K562 (cell line): ENCODE measurements around the gene RALB. TPM values are rescaled to one million over a fixed set of nuclear protein-coding genes. Genes with fewer than 3 reads are reported as not detected.

Experiments used
- ATAC-seq: fragments of 200-7000 bp; cut with Tn5 transposase; 3 replicates; pipeline ENCODE4 v1.9.1; 2020; ENCODE audit warnings: moderate library complexity
- BruUV-seq: library from RNA; stranded (reverse); fragments of 400-500 nt; replicated peaks from 2 replicates; lab custom pipeline; 2021; lab: Mats Ljungman, UMichigan
- CTCF ChIA-PET: fragments of 300-600 bp; formaldehyde crosslinking; extraction: SDS; loops from one replicate; lab custom pipeline; 2021; ENCODE audit warnings: low intra/inter-chr PET ratio; lab: Yijun Ruan, JAX
- POLR2A ChIA-PET: fragments of 300-600, 350-650 bp; sonication (Branson Sonifier 250); formaldehyde crosslinking; extraction: SDS; loops from one replicate; lab custom pipeline; 2021; ENCODE audit warnings: antibody characterized with exemption, inconsistent platforms; lab: Yijun Ruan, JAX
- DNase-seq, 4 experiments: peaks; one replicate each; pipeline versions ENCODE4 v3.0.0 to v3.0.0-alpha.2; 2011 to 2018; ENCODE audit warnings: low spot score in 3 of 4, mixed read lengths in 3 of 4; ENCODE audit errors: extremely low read depth in 1 of 4
- FAIRE-seq: peaks from 2 replicates; lab custom pipeline; 2011; peaks lifted over from hg19 to GRCh38; lab: Jason Lieb, UNC
- H2AFZ ChIP-seq: 2 replicates; pipeline ENCODE4 v1.6.0; 2011; ENCODE audit warnings: low read depth, low read length, control low read depth, inconsistent platforms
- H3K27ac ChIP-seq: fragments of 200-600 bp; 3 replicates; pipeline ENCODE4 v1.8.0; 2011; ENCODE audit warnings: low read depth, mild to moderate bottlenecking, control low read depth, inconsistent platforms, low read length, moderate library complexity, mixed read lengths; ENCODE audit errors: extremely low read depth
- H3K27me3 ChIP-seq, 2 experiments: fragments of 300-600 bp in 1 of 2; 2 replicates in 1 of 2; 3 replicates in 1 of 2; pipeline versions ENCODE4 v1.6.0 to v1.8.0; 2011; ENCODE audit warnings: inconsistent platforms in 2 of 2, low read length in 2 of 2, mild to moderate bottlenecking in 1 of 2, mixed read lengths in 1 of 2, moderate library complexity in 1 of 2; ENCODE audit not compliant: control insufficient read depth in 2 of 2, insufficient read depth in 2 of 2
- H3K36me3 ChIP-seq: fragments of 300-600 bp; 3 replicates; pipeline ENCODE4 v1.8.0; 2011; ENCODE audit warnings: mild to moderate bottlenecking, low read length, inconsistent platforms; ENCODE audit not compliant: control insufficient read depth, insufficient read depth
- H3K4me1 ChIP-seq, 2 experiments: fragments of 200-600 bp in 1 of 2; replicated peaks in 1 of 2; 2 replicates in 1 of 2; 3 replicates in 1 of 2; pipeline versions ENCODE4 v1.5.1 to v1.8.0; 2011; ENCODE audit warnings: inconsistent platforms in 2 of 2, low read length in 2 of 2, mild to moderate bottlenecking in 1 of 2, mixed read lengths in 1 of 2, moderate library complexity in 1 of 2; ENCODE audit not compliant: control insufficient read depth in 2 of 2, insufficient read depth in 2 of 2
- H3K4me2 ChIP-seq: 2 replicates; pipeline ENCODE4 v1.6.1; 2011; ENCODE audit warnings: low read length, control low read depth, inconsistent platforms, mixed read lengths; ENCODE audit not compliant: insufficient read depth
- H3K4me3 ChIP-seq: fragments of 200-600 bp; sonication (generic), shearing (Covaris generic); 2 replicates; pipeline ENCODE4 v1.5.1; 2016; ENCODE audit warnings: control low read depth, inconsistent platforms
- H3K79me2 ChIP-seq: fragments of 200-600 bp; 3 replicates; pipeline ENCODE4 v1.8.0; 2011; ENCODE audit warnings: low read length, inconsistent platforms; ENCODE audit not compliant: control insufficient read depth, insufficient read depth
- H3K9ac ChIP-seq, 2 experiments: 2 replicates each; pipeline versions ENCODE4 v1.6.0 to v1.6.1; 2011; ENCODE audit warnings: low read depth in 2 of 2, low read length in 2 of 2, control low read depth in 1 of 2, inconsistent platforms in 1 of 2, mild to moderate bottlenecking in 1 of 2, mixed read lengths in 1 of 2; ENCODE audit not compliant: insufficient read depth in 1 of 2
- H3K9me1 ChIP-seq: one replicate; pipeline ENCODE4 v1.6.0; 2011; ENCODE audit warnings: inconsistent platforms, mild to moderate bottlenecking, low read length, moderate library complexity; ENCODE audit not compliant: control insufficient read depth, insufficient read depth
- H3K9me3 ChIP-seq: replicated peaks from 2 replicates; pipeline ENCODE4 v1.5.1; 2011; ENCODE audit warnings: low read depth, low read length, inconsistent platforms; ENCODE audit not compliant: control insufficient read depth, insufficient read depth
- H4K20me1 ChIP-seq: replicated peaks from 2 replicates; pipeline ENCODE4 v1.6.1; 2011; ENCODE audit warnings: low read length, inconsistent platforms, mixed read lengths; ENCODE audit not compliant: control insufficient read depth, insufficient read depth
- BACH1 ChIP-seq: fragments of 200-800 bp; sonication (Bioruptor generic); IDR thresholded peaks from 2 replicates; pipeline ENCODE4 v1.6.1; 2016; ENCODE audit warnings: missing genetic modification characterization, missing compliant biosample characterization
- C11orf30 ChIP-seq: fragments of 450-650 bp; IDR thresholded peaks from 2 replicates; pipeline ENCODE4 v1.6.1; 2016; ENCODE audit warnings: low read depth, mild to moderate bottlenecking
- DPF2 ChIP-seq: fragments of 450-650 bp; IDR thresholded peaks from 2 replicates; pipeline ENCODE4 v1.6.1; 2016
- ELF2 ChIP-seq: fragments of 250-450 bp; sonication (Bioruptor Pico); IDR thresholded peaks from 2 replicates; pipeline ENCODE4 v1.5.0; 2021; ENCODE audit warnings: mild to moderate bottlenecking
- EP400 ChIP-seq: fragments of 450-650 bp; IDR thresholded peaks from 2 replicates; pipeline ENCODE4 v1.6.1; 2017; ENCODE audit warnings: antibody characterized with exemption, mild to moderate bottlenecking, moderate library complexity
- ETV1 ChIP-seq: fragments of 450-650 bp; conservative IDR thresholded peaks from 2 replicates; pipeline ENCODE4 v1.6.1; 2016; ENCODE audit warnings: missing genetic modification characterization, control low read depth, low read depth, missing compliant biosample characterization
- EZH2 ChIP-seq: IDR thresholded peaks from 2 replicates; pipeline ENCODE4 v1.6.1; 2012; ENCODE audit warnings: low read depth, mild to moderate bottlenecking, inconsistent platforms, low read length, borderline replicate concordance
- MTA2 ChIP-seq: fragments of 450-650 bp; IDR thresholded peaks from 2 replicates; pipeline ENCODE4 v1.6.1; 2016; ENCODE audit warnings: low read depth
- PKNOX1 ChIP-seq: fragments of 450-650 bp; IDR thresholded peaks from 2 replicates; pipeline ENCODE4 v1.6.1; 2016
- PRMT5 ChIP-seq: sonication (generic); formaldehyde crosslinking; IDR thresholded peaks from 2 replicates; pipeline ENCODE4 v1.5.0; 2020; ENCODE audit warnings: missing genetic modification reagents
- PRPF4 ChIP-seq: fragments of 200-400 bp; formaldehyde crosslinking; IDR thresholded peaks from one replicate; pipeline ENCODE4 v1.6.1; 2017; ENCODE audit warnings: low read length, low read depth, mild to moderate bottlenecking; ENCODE audit not compliant: insufficient read depth, poor library complexity, severe bottlenecking
- SP1 ChIP-seq: sonication (generic); formaldehyde crosslinking; IDR thresholded peaks from 2 replicates; pipeline ENCODE4 v1.8.1; 2022; ENCODE audit warnings: mild to moderate bottlenecking, missing genetic modification reagents
- ZBTB17 ChIP-seq: fragments of 450-650 bp; formaldehyde crosslinking; IDR thresholded peaks from 2 replicates; pipeline ENCODE4 v1.4.0; 2020; ENCODE audit warnings: mild to moderate bottlenecking
- ZNF316 ChIP-seq: fragments of 450-650 bp; IDR thresholded peaks from 2 replicates; pipeline ENCODE4 v1.6.1; 2016
- ZNF717 ChIP-seq: fragments of 250-450 bp; sonication (Bioruptor Pico); IDR thresholded peaks from 2 replicates; pipeline ENCODE4 v1.5.0; 2021
- WGBS: fragments of 100-300 bp; shearing (Covaris generic); methylation state at CpG from one replicate; pipeline ENCODE4 v1.1.6; 2016; ENCODE audit warnings: low coverage, mixed read lengths; ENCODE audit not compliant: insufficient coverage; ENCODE audit errors: missing lambda C conversion rate; 5-methylcytosine and 5-hydroxymethylcytosine counted together
- in situ Hi-C: fragments of 300-500 bp; cut with MboI; formaldehyde crosslinking; loops from 4 replicates; pipeline ENCODE4 v1.15.0; 2018; ENCODE audit warnings: inconsistent platforms, mixed read lengths
- intact Hi-C: fragments of 100-400 bp; cut with micrococcal nuclease; formaldehyde crosslinking; loops from 2 replicates; pipeline ENCODE4 v1.14.2; 2022
- polyA plus RNA-seq, 8 experiments: library from polyadenylated mRNA; depleted of rRNA in 4 of 8; stranded (reverse) in 5 of 8; unstranded in 3 of 8; fragments of >200 nt; fragmentation: Nextera tagmentation in 2 of 8; fragmentation: Illumina TruSeq in 1 of 8; extraction: Ambion mirVana in 2 of 8; extraction: Trizol in 1 of 8; gene quantifications; 2 replicates each; pipeline versions ENCODE4 v1.2.1 to v1.2.3, GENCODE V29; 2011 to 2014; ENCODE audit warnings: inconsistent platforms in 1 of 8, missing spikeins in 1 of 8
- total RNA-seq, 7 experiments: library from RNA; depleted of rRNA in 6 of 7; stranded (reverse); fragments of >200 nt in 6 of 7; fragmentation: Illumina TruSeq in 2 of 7; extraction: Trizol in 2 of 7; gene quantifications; 2 replicates each; pipeline versions ENCODE4 v1.2.1 to v1.2.3, GENCODE V29; 2011 to 2021; ENCODE audit warnings: low replicate concordance in 1 of 7
- TF ChIP-seq, protein P1 (sequence below): fragments of 450-650 bp; formaldehyde crosslinking; IDR thresholded peaks from 2 replicates; pipeline ENCODE4 v1.4.0; 2020; ENCODE audit warnings: mild to moderate bottlenecking
- TF ChIP-seq, protein P2 (sequence below), 2 experiments: IDR thresholded peaks in 1 of 2; conservative IDR thresholded peaks in 1 of 2; 2 replicates each; pipeline ENCODE4 v1.6.1; 2016; ENCODE audit warnings: low read depth in 2 of 2, mild to moderate bottlenecking in 1 of 2, missing compliant biosample characterization in 1 of 2, missing genetic modification characterization in 1 of 2, moderate library complexity in 1 of 2

RALB gene
- total and polyA plus RNA-seq, 9 of the 15 experiments (the other 6 are each of a cell fraction or from before 2014, with no cell fraction given): 14.8 to 65.6 (median 38.4) TPM

DNA sequence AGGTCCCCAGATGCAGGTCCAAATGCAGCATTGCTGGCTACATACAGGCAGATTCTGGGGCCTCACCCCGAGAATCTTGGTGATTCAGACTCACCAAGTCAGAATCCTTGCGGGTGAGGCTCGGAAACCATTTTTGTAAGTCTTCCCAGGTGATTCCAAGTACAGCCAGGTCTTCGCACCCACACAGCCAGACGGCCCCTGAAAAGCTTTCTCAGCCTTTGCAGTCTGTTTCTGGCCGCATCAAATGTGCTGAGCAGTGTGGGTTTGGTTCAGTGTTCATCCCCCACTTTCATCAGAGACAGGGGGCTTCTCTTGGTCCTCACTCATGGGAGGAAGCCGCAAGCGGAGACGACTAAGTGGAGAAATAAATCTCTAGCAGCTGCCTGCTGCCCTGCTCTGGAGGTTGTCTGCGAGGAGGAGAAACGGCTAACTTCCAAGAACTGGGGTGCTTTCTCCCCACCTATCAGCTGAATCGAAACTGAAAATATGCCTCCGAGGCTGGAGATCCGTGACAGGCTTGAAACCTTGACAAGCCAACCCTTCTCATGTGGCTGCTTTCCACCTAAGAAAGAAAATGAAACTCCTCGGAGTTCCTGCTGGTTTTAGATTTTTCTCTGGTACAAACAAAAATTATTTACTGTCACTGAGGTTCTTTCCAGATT, 20.5 kb upstream of the RALB start:
- H4K20me1 ChIP-seq: no peaks in the 10 kb centered on the region
- H3K9me1 ChIP-seq: no peaks in the 10 kb centered on the region
- peak; percentile 42 for FAIRE-seq
- no peaks in the 10 kb centered on the region for H3K9me3 ChIP-seq
- intact Hi-C loops: no loop called here
- H3K9ac ChIP-seq: peak overlapping the region; percentile 55 to 84; a peak in 3 of 4 replicates
- H3K27ac ChIP-seq: peak overlapping the region; percentile 5; the same call in 2 of the 3 replicates
- ChIA-PET CTCF (no interaction called here), POLR2A (interaction anchor here (0.6 to 1.9 kb wide), 7 partner anchors 9 to 1367 kb away, joined by 3 to 10 read pairs (median 3); partner anchors contain the start of genes RNU4ATAC and TMEM185B)
- in situ Hi-C loops: no loop called here
- no peaks in the 10 kb centered on the region for H3K36me3 ChIP-seq
- peaks cover 13 to 14% of the 10 kb centered on the region in 2 experiments; a peak in 4 of 5 replicates for H3K4me1 ChIP-seq
- H3K27me3 ChIP-seq: no peaks in the 10 kb centered on the region
- WGBS: 17% methylated on average over 15 of the region's 15 CpGs
- H3K4me2 ChIP-seq: peak overlapping the region; percentile 70
- peak; percentile 54 for ATAC-seq
- peak overlapping the region; percentile 90 for H2AFZ ChIP-seq
- peak in 2 of 4 experiments; percentile 41 to 52 for DNase-seq
- H3K79me2 ChIP-seq: no peaks in the 10 kb centered on the region
- no TSS peak for BruUV-seq
- peak overlapping the region; percentile 14 for H3K4me3 ChIP-seq
- no peak for TF ChIP-seq ELF2
- TF ChIP-seq DPF2: 0 out of 2 replicates have a peak, but pooled peaks have one; percentile 12
- TF ChIP-seq PRMT5 (CRISPR knock-in tag): no peak
- peak; percentile 46; the same call in 1 of the 2 replicates for TF ChIP-seq ZNF316
- TF ChIP-seq, protein P1, sequence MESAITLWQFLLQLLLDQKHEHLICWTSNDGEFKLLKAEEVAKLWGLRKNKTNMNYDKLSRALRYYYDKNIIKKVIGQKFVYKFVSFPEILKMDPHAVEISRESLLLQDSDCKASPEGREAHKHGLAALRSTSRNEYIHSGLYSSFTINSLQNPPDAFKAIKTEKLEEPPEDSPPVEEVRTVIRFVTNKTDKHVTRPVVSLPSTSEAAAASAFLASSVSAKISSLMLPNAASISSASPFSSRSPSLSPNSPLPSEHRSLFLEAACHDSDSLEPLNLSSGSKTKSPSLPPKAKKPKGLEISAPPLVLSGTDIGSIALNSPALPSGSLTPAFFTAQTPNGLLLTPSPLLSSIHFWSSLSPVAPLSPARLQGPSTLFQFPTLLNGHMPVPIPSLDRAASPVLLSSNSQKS: no peak
- TF ChIP-seq C11orf30: peak; percentile 18; the same call in 1 of the 2 replicates
- TF ChIP-seq SP1 (CRISPR knock-in tag): no peak
- TF ChIP-seq, protein P2, sequence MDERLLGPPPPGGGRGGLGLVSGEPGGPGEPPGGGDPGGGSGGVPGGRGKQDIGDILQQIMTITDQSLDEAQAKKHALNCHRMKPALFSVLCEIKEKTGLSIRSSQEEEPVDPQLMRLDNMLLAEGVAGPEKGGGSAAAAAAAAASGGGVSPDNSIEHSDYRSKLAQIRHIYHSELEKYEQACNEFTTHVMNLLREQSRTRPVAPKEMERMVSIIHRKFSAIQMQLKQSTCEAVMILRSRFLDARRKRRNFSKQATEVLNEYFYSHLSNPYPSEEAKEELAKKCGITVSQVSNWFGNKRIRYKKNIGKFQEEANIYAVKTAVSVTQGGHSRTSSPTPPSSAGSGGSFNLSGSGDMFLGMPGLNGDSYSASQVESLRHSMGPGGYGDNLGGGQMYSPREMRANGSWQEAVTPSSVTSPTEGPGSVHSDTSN (CRISPR knock-in tag; IDR thresholded peaks at IDR 0.05; ENCODE audit: low read depth): no peak
- TF ChIP-seq, protein P2 (tag; conservative IDR thresholded peaks at IDR 0.05; ENCODE audit: low read depth): 0 out of 2 replicates have a peak, but pooled peaks have one; percentile 22
- TF ChIP-seq MTA2: no peak
- peak; percentile 13; the same call in 1 of the 2 replicates for TF ChIP-seq EP400
- peak; percentile 59 for TF ChIP-seq PKNOX1
- 0 out of 2 replicates have a peak, but pooled peaks have one; percentile 7 for TF ChIP-seq ETV1 (tag)
- no peak for TF ChIP-seq ZBTB17 (CRISPR knock-in tag)
- TF ChIP-seq BACH1 (tag): 0 out of 2 replicates have a peak, but pooled peaks have one; percentile 41
- TF ChIP-seq ZNF717 (CRISPR knock-in tag): no peak
- TF ChIP-seq PRPF4: no peak
- no peak for TF ChIP-seq EZH2
